Measurements from ENCODE around the gene SFN. TPM values are rescaled to one million over a fixed set of nuclear protein-coding genes. Genes with fewer than 3 reads are reported as not detected.

Gene SFN
- total and polyA plus RNA-seq, 2 of the 13 experiments (the other 11 are each of a cell fraction or from before 2014, with no cell fraction given): 4.3 to 5.6 TPM

GRCh38 chr1:26864610-26865480 lies 1.9 kb downstream of the SFN start (continued):
- TF ChIP-seq, protein P1, sequence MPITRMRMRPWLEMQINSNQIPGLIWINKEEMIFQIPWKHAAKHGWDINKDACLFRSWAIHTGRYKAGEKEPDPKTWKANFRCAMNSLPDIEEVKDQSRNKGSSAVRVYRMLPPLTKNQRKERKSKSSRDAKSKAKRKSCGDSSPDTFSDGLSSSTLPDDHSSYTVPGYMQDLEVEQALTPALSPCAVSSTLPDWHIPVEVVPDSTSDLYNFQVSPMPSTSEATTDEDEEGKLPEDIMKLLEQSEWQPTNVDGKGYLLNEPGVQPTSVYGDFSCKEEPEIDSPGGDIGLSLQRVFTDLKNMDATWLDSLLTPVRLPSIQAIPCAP (CRISPR knock-in tag; IDR thresholded peaks at IDR 0.05; ENCODE audit: low read depth): no peak
- TF ChIP-seq XBP1 (CRISPR knock-in tag; IDR thresholded peaks at IDR 0.05) (no peak), ZMAT5 (CRISPR knock-in tag; IDR thresholded peaks at IDR 0.05; ENCODE audit: borderline replicate concordance, low read depth) (no peak), PAXIP1 (CRISPR knock-in tag; conservative IDR thresholded peaks at IDR 0.05) (peak; percentile 58), ZBTB44 (CRISPR knock-in tag; IDR thresholded peaks at IDR 0.05) (no peak), SSRP1 (CRISPR knock-in tag; IDR thresholded peaks at IDR 0.05) (no peak), BRCA1 (CRISPR knock-in tag; IDR thresholded peaks at IDR 0.05) (no peak), ZBTB1 (CRISPR knock-in tag; IDR thresholded peaks at IDR 0.05; ENCODE audit: borderline replicate concordance) (no peak), ZNF607 (CRISPR knock-in tag; IDR thresholded peaks at IDR 0.05; ENCODE audit: borderline replicate concordance) (peak; percentile 40; the same call in 1 of the 2 replicates), ZNF572 (CRISPR knock-in tag; IDR thresholded peaks at IDR 0.05) (no peak), DNMT1 (CRISPR knock-in tag; IDR thresholded peaks at IDR 0.05) (peak; percentile 72; the same call in 1 of the 2 replicates), FOXP1 (IDR thresholded peaks at IDR 0.05) (no peak), FOXP1 (CRISPR knock-in tag; IDR thresholded peaks at IDR 0.05) (no peak), TARDBP (CRISPR knock-in tag; IDR thresholded peaks at IDR 0.05) (peak; percentile 40; the same call in 1 of the 2 replicates), RORA (CRISPR knock-in tag; IDR thresholded peaks at IDR 0.05) (no peak)
- TF ChIP-seq, protein P2, sequence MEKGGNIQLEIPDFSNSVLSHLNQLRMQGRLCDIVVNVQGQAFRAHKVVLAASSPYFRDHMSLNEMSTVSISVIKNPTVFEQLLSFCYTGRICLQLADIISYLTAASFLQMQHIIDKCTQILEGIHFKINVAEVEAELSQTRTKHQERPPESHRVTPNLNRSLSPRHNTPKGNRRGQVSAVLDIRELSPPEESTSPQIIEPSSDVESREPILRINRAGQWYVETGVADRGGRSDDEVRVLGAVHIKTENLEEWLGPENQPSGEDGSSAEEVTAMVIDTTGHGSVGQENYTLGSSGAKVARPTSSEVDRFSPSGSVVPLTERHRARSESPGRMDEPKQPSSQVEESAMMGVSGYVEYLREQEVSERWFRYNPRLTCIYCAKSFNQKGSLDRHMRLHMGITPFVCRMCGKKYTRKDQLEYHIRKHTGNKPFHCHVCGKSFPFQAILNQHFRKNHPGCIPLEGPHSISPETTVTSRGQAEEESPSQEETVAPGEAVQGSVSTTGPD (CRISPR knock-in tag; IDR thresholded peaks at IDR 0.05): no peak; the same call in 1 of the 2 replicates
- TF ChIP-seq, protein P3, sequence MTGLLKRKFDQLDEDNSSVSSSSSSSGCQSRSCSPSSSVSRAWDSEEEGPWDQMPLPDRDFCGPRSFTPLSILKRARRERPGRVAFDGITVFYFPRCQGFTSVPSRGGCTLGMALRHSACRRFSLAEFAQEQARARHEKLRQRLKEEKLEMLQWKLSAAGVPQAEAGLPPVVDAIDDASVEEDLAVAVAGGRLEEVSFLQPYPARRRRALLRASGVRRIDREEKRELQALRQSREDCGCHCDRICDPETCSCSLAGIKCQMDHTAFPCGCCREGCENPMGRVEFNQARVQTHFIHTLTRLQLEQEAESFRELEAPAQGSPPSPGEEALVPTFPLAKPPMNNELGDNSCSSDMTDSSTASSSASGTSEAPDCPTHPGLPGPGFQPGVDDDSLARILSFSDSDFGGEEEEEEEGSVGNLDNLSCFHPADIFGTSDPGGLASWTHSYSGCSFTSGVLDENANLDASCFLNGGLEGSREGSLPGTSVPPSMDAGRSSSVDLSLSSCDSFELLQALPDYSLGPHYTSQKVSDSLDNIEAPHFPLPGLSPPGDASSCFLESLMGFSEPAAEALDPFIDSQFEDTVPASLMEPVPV (CRISPR knock-in tag; IDR thresholded peaks at IDR 0.05): peak; percentile 80

All from HepG2 (cell line).